GM23338 (cell line): ENCODE results near the gene EDNRA. TPM values are rescaled to one million over a fixed set of nuclear protein-coding genes. Genes with fewer than 3 reads are reported as not detected.

Experiments
- ATAC-seq: fragments of 200-7000 bp; cut with Tn5 transposase; 3 replicates; pipeline ENCODE4 v1.9.1; 2020
- DNase-seq: peaks from one replicate; pipeline ENCODE4 v3.0.0-alpha.2; 2015; ENCODE audit warnings: low spot score
- H2AFZ ChIP-seq: fragments of 200-600 bp; sonication (generic); 2 replicates; pipeline ENCODE4 v1.8.0; 2016; ENCODE audit warnings: antibody characterized with exemption, mild to moderate bottlenecking, moderate library complexity
- H3F3A ChIP-seq: fragments of 200-600 bp; sonication (generic); replicated peaks from 2 replicates; pipeline ENCODE4 v1.8.0; 2017; ENCODE audit warnings: antibody characterized with exemption, mixed run types, low read depth
- H3K27ac ChIP-seq: fragments of 200-600 bp; sonication (generic); 2 replicates; pipeline ENCODE4 v1.6.1; 2016; ENCODE audit warnings: low read depth
- H3K27me3 ChIP-seq: fragments of 200-600 bp; sonication (generic); 2 replicates; pipeline ENCODE4 v1.8.0; 2016; ENCODE audit warnings: mild to moderate bottlenecking, mixed run types, moderate library complexity; ENCODE audit not compliant: insufficient read depth
- H3K36me3 ChIP-seq: fragments of 200-600 bp; sonication (generic); 2 replicates; pipeline ENCODE4 v1.8.0; 2016; ENCODE audit warnings: mild to moderate bottlenecking; ENCODE audit not compliant: insufficient read depth
- H3K4me1 ChIP-seq: fragments of 200-600 bp; sonication (generic); 2 replicates; pipeline ENCODE4 v1.8.0; 2016; ENCODE audit warnings: mild to moderate bottlenecking, moderate library complexity; ENCODE audit not compliant: insufficient read depth
- H3K4me2 ChIP-seq: fragments of 200-600 bp; sonication (generic); 2 replicates; pipeline ENCODE4 v1.7.1; 2017; ENCODE audit warnings: mixed run types
- H3K4me3 ChIP-seq: fragments of 200-600 bp; sonication (generic); 2 replicates; pipeline ENCODE4 v1.6.1; 2016; ENCODE audit warnings: mixed run types
- H3K79me2 ChIP-seq: fragments of 200-600 bp; sonication (generic); replicated peaks from 2 replicates; pipeline ENCODE4 v1.8.0; 2017; ENCODE audit warnings: mild to moderate bottlenecking; ENCODE audit not compliant: insufficient read depth
- H3K9me2 ChIP-seq: fragments of 200-600 bp; sonication (generic); 2 replicates; pipeline ENCODE4 v1.8.0; 2017; ENCODE audit not compliant: insufficient read depth
- H4K20me1 ChIP-seq: fragments of 200-600 bp; sonication (generic); replicated peaks from 2 replicates; pipeline ENCODE4 v1.8.0; 2017; ENCODE audit warnings: mild to moderate bottlenecking; ENCODE audit not compliant: insufficient read depth
- H3K27ac Mint-ChIP-seq: 2 replicates; pipeline ENCODE4 v1.8.0; 2020; ENCODE audit warnings: inconsistent platforms, mild to moderate bottlenecking, moderate library complexity, mixed read lengths
- H3K27me3 Mint-ChIP-seq: 3 replicates; pipeline ENCODE4 v1.8.0; 2022; ENCODE audit warnings: low read depth, mild to moderate bottlenecking, moderate library complexity, mixed read lengths, inconsistent platforms; ENCODE audit not compliant: insufficient read depth, poor library complexity
- H3K36me3 Mint-ChIP-seq: 3 replicates; pipeline ENCODE4 v1.8.0; 2021; ENCODE audit warnings: low read depth, mild to moderate bottlenecking, inconsistent platforms, moderate library complexity, mixed read lengths
- H3K4me1 Mint-ChIP-seq: 3 replicates; pipeline ENCODE4 v1.8.0; 2020; ENCODE audit warnings: mild to moderate bottlenecking, inconsistent platforms, mixed read lengths
- H3K4me3 Mint-ChIP-seq: 3 replicates; pipeline ENCODE4 v1.8.0; 2021; ENCODE audit warnings: moderate library complexity, mild to moderate bottlenecking, inconsistent platforms, mixed read lengths
- H3K9me3 Mint-ChIP-seq: 3 replicates; pipeline ENCODE4 v1.8.0; 2020; ENCODE audit warnings: moderate library complexity, mild to moderate bottlenecking, inconsistent platforms, mixed read lengths
- CREB1 ChIP-seq: fragments of 250-450 bp; sonication (Bioruptor Pico); IDR thresholded peaks from 2 replicates; pipeline ENCODE4 v1.5.0; 2020; ENCODE audit warnings: low read depth, mild to moderate bottlenecking, moderate library complexity
- CTCF ChIP-seq, 2 experiments: fragments of 200-600 bp in 1 of 2; sonication (generic) in 1 of 2; conservative IDR thresholded peaks; 2 replicates each; pipeline versions ENCODE4 v1.5.1 to v1.6.1; 2016 to 2017; ENCODE audit warnings: antibody characterized with exemption in 2 of 2, low read depth in 2 of 2, mild to moderate bottlenecking in 2 of 2, moderate library complexity in 1 of 2
- ETS1 ChIP-seq: IDR thresholded peaks from 2 replicates; pipeline ENCODE4 v1.6.1; 2016; ENCODE audit warnings: antibody characterized with exemption
- EZH2 ChIP-seq: fragments of 200-600 bp; sonication (generic); IDR thresholded peaks from one replicate; pipeline ENCODE4 v1.8.0; 2017; ENCODE audit warnings: antibody characterized with exemption, mild to moderate bottlenecking, low read depth; ENCODE audit not compliant: unreplicated experiment
- EZH2phosphoT487 ChIP-seq: fragments of 200-600 bp; sonication (generic); IDR thresholded peaks from one replicate; pipeline ENCODE4 v1.8.1; 2018; ENCODE audit warnings: antibody characterized with exemption; ENCODE audit not compliant: unreplicated experiment
- JUNB ChIP-seq: IDR thresholded peaks from one replicate; pipeline ENCODE4 v1.6.1; 2016; ENCODE audit warnings: antibody characterized with exemption; ENCODE audit not compliant: unreplicated experiment
- NANOG ChIP-seq: IDR thresholded peaks from 2 replicates; pipeline ENCODE4 v1.6.1; 2016; ENCODE audit warnings: antibody characterized with exemption, borderline replicate concordance
- POLR2AphosphoS5 ChIP-seq: IDR thresholded peaks from 2 replicates; pipeline ENCODE4 v1.6.1; 2016; ENCODE audit warnings: antibody characterized with exemption, low read depth
- REST ChIP-seq: IDR thresholded peaks from one replicate; pipeline ENCODE4 v1.6.1; 2018; ENCODE audit warnings: antibody characterized with exemption; ENCODE audit not compliant: unreplicated experiment
- STAT1 ChIP-seq: IDR thresholded peaks from one replicate; pipeline ENCODE4 v1.6.1; 2016; ENCODE audit warnings: antibody characterized with exemption; ENCODE audit not compliant: unreplicated experiment
- ZNF114 ChIP-seq: fragments of 250-450 bp; sonication (Bioruptor Pico); IDR thresholded peaks from 2 replicates; pipeline ENCODE4 v1.5.0; 2020; ENCODE audit warnings: mild to moderate bottlenecking, moderate library complexity
- ZNF331 ChIP-seq: fragments of 250-450 bp; sonication (Bioruptor Pico); IDR thresholded peaks from 2 replicates; pipeline ENCODE4 v1.5.0; 2020; ENCODE audit warnings: low read depth, mild to moderate bottlenecking, moderate library complexity
- ZNF462 ChIP-seq: fragments of 250-450 bp; sonication (Bioruptor Pico); IDR thresholded peaks from 2 replicates; pipeline ENCODE4 v1.5.0; 2020; ENCODE audit warnings: mild to moderate bottlenecking, moderate library complexity
- polyA plus RNA-seq: library from polyadenylated mRNA; unstranded; fragments of >200 nt; fragmentation: Nextera tagmentation; extraction: Ambion mirVana; gene quantifications from 2 replicates; pipeline ENCODE4 v1.2.1, GENCODE V29; 2016
- total RNA-seq: library from RNA; depleted of rRNA; stranded (reverse); fragments of >200 nt; shearing (Covaris generic); gene quantifications from 2 replicates; pipeline ENCODE4 v1.2.3, GENCODE V29; 2014

The EDNRA gene
- total and polyA plus RNA-seq, 2 experiments from 2014 or later, result 1.5 to 5.0 TPM

- TF ChIP-seq ETS1, result no peak
- no peak for TF ChIP-seq EZH2
- TF ChIP-seq CREB1 (CRISPR knock-in tag), result no peak
- TF ChIP-seq EZH2phosphoT487, result no peak
- TF ChIP-seq REST, result no peak
- no peak for TF ChIP-seq ZNF462 (CRISPR knock-in tag)
- no peak for TF ChIP-seq JUNB
- TF ChIP-seq NANOG, result no peak
- TF ChIP-seq ZNF114 (CRISPR knock-in tag), result no peak
- no peak for TF ChIP-seq CTCF (conservative IDR thresholded peaks at IDR 0.05; ENCODE audit: low read depth in 2 of 2)
- no peak for TF ChIP-seq STAT1
- no peak for TF ChIP-seq ZNF331
- TF ChIP-seq POLR2AphosphoS5, result no peak
These were observed 17.8 kb upstream of the EDNRA start for GRCh38 chr4:147463065-147463464.

More at GRCh38 chr4:147463065-147463464, 17.8 kb upstream of the EDNRA start:
- Mint-ChIP-seq H3K9me3 (peaks cover 10% of the 10 kb centered on the region; the same call in 2 of the 3 replicates), H3K4me1 (no peaks in the 10 kb centered on the region), H3K36me3 (no peaks in the 10 kb centered on the region; the same call in 2 of the 3 replicates), H3K27me3 (no peaks in the 10 kb centered on the region), H3K4me3 (no peak overlapping the region), H3K27ac (no peak overlapping the region)
- H4K20me1 ChIP-seq, result no peaks in the 10 kb centered on the region
- DNase-seq, result no peak
- H3K36me3 ChIP-seq, result no peaks in the 10 kb centered on the region
- H3K27me3 ChIP-seq, result no peaks in the 10 kb centered on the region
- no peaks in the 10 kb centered on the region for H3F3A ChIP-seq
- H2AFZ ChIP-seq, result no peak overlapping the region
- no peaks in the 10 kb centered on the region for H3K79me2 ChIP-seq
- H3K27ac ChIP-seq, result no peak overlapping the region
- no peak overlapping the region for H3K4me2 ChIP-seq
- no peak overlapping the region for H3K4me3 ChIP-seq
- H3K4me1 ChIP-seq, result no peaks in the 10 kb centered on the region
- H3K9me2 ChIP-seq, result peaks cover 7% of the 10 kb centered on the region; the same call in 1 of the 2 replicates
- no peak for ATAC-seq
